ENCODE results near the gene MBD2. TPM values are rescaled to one million over a fixed set of nuclear protein-coding genes. Genes with fewer than 3 reads are reported as not detected.

MBD2 gene
- total RNA-seq, 1 experiment from 2014 or later, result 18.8 TPM

Other genes with a start within 250 kb of the MBD2 start
- gene POLI, start 44.8 kb upstream of the MBD2 start, total RNA-seq (2014; rRNA removed; shearing (Covaris generic)), result 16.1 and 16.5 TPM in 2 replicates
- gene STARD6, start 133.2 kb upstream of the MBD2 start, total RNA-seq (2014; rRNA removed; shearing (Covaris generic)), result not detected in 2 replicates
- 9.1 and 9.8 TPM in 2 replicates for gene C18orf54, start 133.2 kb upstream of the MBD2 start, total RNA-seq (2014; rRNA removed; shearing (Covaris generic))

Measured in SJCRH30 (cell line).